H9 (cell line): Measurements from ENCODE around the gene ACVR1B. TPM values are rescaled to one million over a fixed set of nuclear protein-coding genes. Genes with fewer than 3 reads are reported as not detected.

Experiments used
- DNase-seq: peaks from one replicate; pipeline ENCODE4 v3.0.0-alpha.2; 2017
- H2AFZ ChIP-seq: one replicate; pipeline ENCODE4 v1.6.1; 2013; ENCODE audit warnings: mild to moderate bottlenecking, low read length, control low read depth, moderate library complexity
- H2AK5ac ChIP-seq: 2 replicates; pipeline ENCODE4 v1.6.1; 2013; ENCODE audit warnings: low read length, control low read depth, mixed read lengths; ENCODE audit not compliant: insufficient read length
- H2BK120ac ChIP-seq: one replicate; pipeline ENCODE4 v1.6.1; 2013; ENCODE audit warnings: low read depth, mild to moderate bottlenecking, low read length, control low read depth, inconsistent platforms; ENCODE audit not compliant: poor library complexity, severe bottlenecking
- H2BK12ac ChIP-seq: 2 replicates; pipeline ENCODE4 v1.6.1; 2013; ENCODE audit warnings: low read length, control low read depth, mixed read lengths, low read depth; ENCODE audit not compliant: insufficient read length
- H2BK15ac ChIP-seq: 2 replicates; pipeline ENCODE4 v1.6.1; 2013; ENCODE audit warnings: low read depth, low read length, control low read depth
- H2BK20ac ChIP-seq: one replicate; pipeline ENCODE4 v1.6.1; 2013; ENCODE audit warnings: low read depth, mild to moderate bottlenecking, low read length, control low read depth, inconsistent platforms; ENCODE audit not compliant: poor library complexity, severe bottlenecking
- H2BK5ac ChIP-seq: 2 replicates; pipeline ENCODE4 v1.6.1; 2013; ENCODE audit warnings: low read length, control low read depth, mixed read lengths; ENCODE audit not compliant: insufficient read length
- H3K14ac ChIP-seq: 2 replicates; pipeline ENCODE4 v1.6.1; 2013; ENCODE audit warnings: low read length, control low read depth; ENCODE audit not compliant: insufficient read depth
- H3K18ac ChIP-seq: 2 replicates; pipeline ENCODE4 v1.6.1; 2013; ENCODE audit warnings: low read depth, mild to moderate bottlenecking, mixed read lengths, low read length, control low read depth; ENCODE audit not compliant: insufficient read length
- H3K23ac ChIP-seq: 2 replicates; pipeline ENCODE4 v1.6.1; 2013; ENCODE audit warnings: low read length, control low read depth, mixed read lengths, low read depth; ENCODE audit not compliant: insufficient read length
- H3K23me2 ChIP-seq: 2 replicates; pipeline ENCODE4 v1.6.1; 2013; ENCODE audit warnings: low read depth, mild to moderate bottlenecking, mixed read lengths, low read length, control low read depth; ENCODE audit not compliant: insufficient read length, poor library complexity, severe bottlenecking
- H3K27ac ChIP-seq: 2 replicates; pipeline ENCODE4 v1.5.1; 2013; ENCODE audit warnings: low read length, control low read depth, mixed read lengths, low read depth; ENCODE audit not compliant: insufficient read length
- H3K27me3 ChIP-seq: 2 replicates; pipeline ENCODE4 v1.6.1; 2013; ENCODE audit warnings: low read length, control low read depth, inconsistent platforms; ENCODE audit not compliant: insufficient read depth
- H3K4ac ChIP-seq: 2 replicates; pipeline ENCODE4 v1.6.1; 2013; ENCODE audit warnings: low read depth, mild to moderate bottlenecking, control low read depth, inconsistent platforms, low read length, moderate library complexity
- H3K4me1 ChIP-seq: 2 replicates; pipeline ENCODE4 v1.6.1; 2013; ENCODE audit warnings: low read length, control low read depth, inconsistent platforms; ENCODE audit not compliant: insufficient read depth
- H3K4me2 ChIP-seq: 2 replicates; pipeline ENCODE4 v1.6.1; 2013; ENCODE audit warnings: low read length, control low read depth, mixed read lengths; ENCODE audit not compliant: insufficient read length, insufficient read depth
- H3K56ac ChIP-seq: 2 replicates; pipeline ENCODE4 v1.6.1; 2013; ENCODE audit warnings: low read depth, mild to moderate bottlenecking, mixed read lengths, low read length, control low read depth; ENCODE audit not compliant: insufficient read length
- H3K79me1 ChIP-seq: 2 replicates; pipeline ENCODE4 v1.6.1; 2013; ENCODE audit warnings: low read depth, mild to moderate bottlenecking, moderate library complexity, low read length, control low read depth, inconsistent platforms; ENCODE audit not compliant: insufficient read depth, poor library complexity, severe bottlenecking
- H3K79me2 ChIP-seq: 2 replicates; pipeline ENCODE4 v1.6.1; 2013; ENCODE audit warnings: low read length, control low read depth, inconsistent platforms; ENCODE audit not compliant: insufficient read depth
- H3K9ac ChIP-seq: 2 replicates; pipeline ENCODE4 v1.6.1; 2013; ENCODE audit warnings: low read length, control low read depth, mixed read lengths; ENCODE audit not compliant: insufficient read length; ENCODE audit errors: extremely low read depth
- H3K9me3 ChIP-seq: one replicate; pipeline ENCODE4 v1.6.1; 2013; ENCODE audit warnings: low read depth, low read length, inconsistent platforms; ENCODE audit not compliant: control insufficient read depth
- H3T11ph ChIP-seq: one replicate; pipeline ENCODE4 v1.6.1; 2013; ENCODE audit warnings: mild to moderate bottlenecking, low read length, control low read depth, inconsistent platforms
- H4K20me1 ChIP-seq: one replicate; pipeline ENCODE4 v1.6.1; 2013; ENCODE audit not compliant: control insufficient read depth, insufficient read length, insufficient read depth
- H4K5ac ChIP-seq: 2 replicates; pipeline ENCODE4 v1.6.1; 2013; ENCODE audit warnings: low read depth, mild to moderate bottlenecking, mixed read lengths, low read length, control low read depth; ENCODE audit not compliant: insufficient read length
- H4K8ac ChIP-seq: replicated peaks from 2 replicates; pipeline ENCODE4 v1.6.1; 2013; ENCODE audit warnings: low read length, control low read depth, mixed read lengths, low read depth; ENCODE audit not compliant: insufficient read length
- H4K91ac ChIP-seq: 2 replicates; pipeline ENCODE4 v1.6.1; 2013; ENCODE audit warnings: low read depth, mild to moderate bottlenecking, moderate library complexity, mixed read lengths, low read length, control low read depth; ENCODE audit not compliant: insufficient read length
- H3K27ac Mint-ChIP-seq, 3 experiments: 2 replicates in 2 of 3; 3 replicates in 1 of 3; pipeline ENCODE4 v1.8.0; 2020 to 2021; ENCODE audit warnings: mixed read lengths in 3 of 3, mild to moderate bottlenecking in 1 of 3, moderate library complexity in 1 of 3
- H3K27me3 Mint-ChIP-seq: 2 replicates; pipeline ENCODE4 v1.8.0; 2021; ENCODE audit warnings: low read depth, mild to moderate bottlenecking, moderate library complexity, mixed read lengths
- H3K36me3 Mint-ChIP-seq, 3 experiments: 2 replicates in 2 of 3; 3 replicates in 1 of 3; pipeline ENCODE4 v1.8.0; 2020 to 2021; ENCODE audit warnings: low read depth in 3 of 3, mixed read lengths in 3 of 3; ENCODE audit not compliant: insufficient read depth in 1 of 3
- H3K4me1 Mint-ChIP-seq, 2 experiments: 2 replicates each; pipeline ENCODE4 v1.8.0; 2020; ENCODE audit warnings: mixed read lengths in 2 of 2
- H3K4me3 Mint-ChIP-seq, 2 experiments: 2 replicates in 1 of 2; 3 replicates in 1 of 2; pipeline ENCODE4 v1.8.0; 2020 to 2021; ENCODE audit warnings: mild to moderate bottlenecking in 2 of 2, mixed read lengths in 2 of 2, moderate library complexity in 1 of 2
- H3K9me3 Mint-ChIP-seq, 2 experiments: 2 replicates in 1 of 2; 3 replicates in 1 of 2; pipeline ENCODE4 v1.8.0; 2020; ENCODE audit warnings: mild to moderate bottlenecking in 2 of 2, mixed read lengths in 2 of 2, moderate library complexity in 1 of 2
- WGBS: extraction: QIAGEN DNeasy Blood & Tissue Kit; methylation state at CpG from one replicate; pipeline ENCODE4 v1.1.7; 2013; ENCODE audit warnings: missing lambda C conversion rate, low lambda C conversion rate, mixed read lengths; ENCODE audit not compliant: insufficient read length; ENCODE audit errors: extremely low coverage; 5-methylcytosine and 5-hydroxymethylcytosine counted together
- total RNA-seq: library from RNA; stranded (reverse); gene quantifications from 2 replicates; pipeline ENCODE4 v1.2.1, GENCODE V29; 2021
- TF ChIP-seq, protein P1 (sequence below): fragments of 200-600 bp; sonication (generic); conservative IDR thresholded peaks from 3 replicates; pipeline ENCODE4 v1.8.0; 2021; ENCODE audit warnings: antibody characterized with exemption, mild to moderate bottlenecking

The ACVR1B gene
- total RNA-seq, 1 experiment from 2014 or later: 16.3 TPM

DNA sequence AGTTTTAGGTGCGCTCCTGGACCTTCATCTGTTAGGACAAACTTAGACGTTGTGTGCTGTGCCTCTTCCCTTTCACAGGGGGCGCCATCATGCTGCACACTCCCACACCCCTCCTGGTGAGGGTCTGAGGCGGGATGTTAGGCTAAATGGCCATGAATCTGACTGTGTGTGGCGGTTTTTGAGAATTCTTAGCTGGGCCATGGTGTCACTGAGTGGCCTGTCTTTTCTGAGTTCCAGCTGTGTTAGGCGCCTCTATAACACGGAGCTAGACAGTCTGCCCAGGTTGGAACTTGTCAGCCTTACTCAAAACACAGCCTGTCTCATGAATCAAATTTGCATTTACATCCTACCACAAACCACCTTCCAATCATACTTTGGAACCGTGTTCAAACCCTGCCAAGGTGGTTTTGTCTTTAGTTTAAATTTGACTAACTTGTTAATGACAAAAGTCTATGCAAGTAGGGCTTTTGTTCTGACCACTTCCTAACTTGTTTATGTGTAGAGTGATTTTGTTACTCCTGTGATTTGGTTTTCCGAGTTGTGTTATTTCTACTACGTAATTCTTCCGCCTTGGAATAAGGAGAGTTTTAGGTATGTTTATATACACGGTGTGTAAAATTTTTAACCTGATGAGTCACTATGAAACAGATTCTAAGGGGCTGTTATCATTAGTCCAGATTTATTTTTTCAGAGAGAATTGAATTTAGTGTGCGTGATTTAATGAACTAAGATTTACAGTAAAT is 19.6 kb downstream of the ACVR1B start:
- H3K4me1 Mint-ChIP-seq: peaks cover 29 to 42% of the 10 kb centered on the region in 2 experiments
- Histone ChIP-seq H4K20me1 (no peaks in the 10 kb centered on the region), H2AFZ (no peak overlapping the region), H3K9me3 (no peaks in the 10 kb centered on the region), H2BK120ac (no peak overlapping the region), H3K18ac (no peak overlapping the region), H3K27ac (no peak overlapping the region), H4K91ac (no peak overlapping the region), H2BK20ac (no peak overlapping the region), H3K4ac (no peak overlapping the region), H2BK12ac (no peak overlapping the region), H4K8ac (no peak overlapping the region), H3T11ph (no peak overlapping the region), H2BK15ac (no peak overlapping the region), H2AK5ac (no peak overlapping the region), H3K4me1 (peaks cover 7% of the 10 kb centered on the region; the same call in 1 of the 2 replicates), H3K27me3 (no peaks in the 10 kb centered on the region), H2BK5ac (no peak overlapping the region), H3K79me1 (no peaks in the 10 kb centered on the region), H3K4me2 (no peak overlapping the region), H3K56ac (no peak overlapping the region), H3K23me2 (no peaks in the 10 kb centered on the region), H3K79me2 (no peaks in the 10 kb centered on the region), H3K23ac (no peak overlapping the region), H4K5ac (no peak overlapping the region), H3K14ac (no peak overlapping the region), H3K9ac (no peak overlapping the region)
- no peaks in the 10 kb centered on the region for H3K9me3 Mint-ChIP-seq
- TF ChIP-seq, protein P1, sequence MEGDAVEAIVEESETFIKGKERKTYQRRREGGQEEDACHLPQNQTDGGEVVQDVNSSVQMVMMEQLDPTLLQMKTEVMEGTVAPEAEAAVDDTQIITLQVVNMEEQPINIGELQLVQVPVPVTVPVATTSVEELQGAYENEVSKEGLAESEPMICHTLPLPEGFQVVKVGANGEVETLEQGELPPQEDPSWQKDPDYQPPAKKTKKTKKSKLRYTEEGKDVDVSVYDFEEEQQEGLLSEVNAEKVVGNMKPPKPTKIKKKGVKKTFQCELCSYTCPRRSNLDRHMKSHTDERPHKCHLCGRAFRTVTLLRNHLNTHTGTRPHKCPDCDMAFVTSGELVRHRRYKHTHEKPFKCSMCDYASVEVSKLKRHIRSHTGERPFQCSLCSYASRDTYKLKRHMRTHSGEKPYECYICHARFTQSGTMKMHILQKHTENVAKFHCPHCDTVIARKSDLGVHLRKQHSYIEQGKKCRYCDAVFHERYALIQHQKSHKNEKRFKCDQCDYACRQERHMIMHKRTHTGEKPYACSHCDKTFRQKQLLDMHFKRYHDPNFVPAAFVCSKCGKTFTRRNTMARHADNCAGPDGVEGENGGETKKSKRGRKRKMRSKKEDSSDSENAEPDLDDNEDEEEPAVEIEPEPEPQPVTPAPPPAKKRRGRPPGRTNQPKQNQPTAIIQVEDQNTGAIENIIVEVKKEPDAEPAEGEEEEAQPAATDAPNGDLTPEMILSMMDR: peak; percentile 89
- 100% methylated on average over 1 of the region's 13 CpGs for WGBS
- H3K27ac Mint-ChIP-seq: no peak overlapping the region; a peak in 1 of 7 replicates
- no peaks in the 10 kb centered on the region for H3K27me3 Mint-ChIP-seq
- H3K4me3 Mint-ChIP-seq: peak overlapping the region in 1 of 2 experiments; percentile 6; a peak in 1 of 5 replicates
- peak; percentile 68 for DNase-seq
- peaks cover 10 to 14% (median 12%) of the 10 kb centered on the region in 3 experiments; a peak in 6 of 7 replicates for H3K36me3 Mint-ChIP-seq
